T-helper 2 cell treated with Interferon-gamma antibody and Interleukin-4, amounts not matched to agents 100 ng/mL and 5 ng/mL, for 36 hours (primary cell): Measurements from ENCODE around the gene PCBP3. TPM values are rescaled to one million over a fixed set of nuclear protein-coding genes. Genes with fewer than 3 reads are reported as not detected.
"Not testable (repeated sequence)": the region's sequence is repeated elsewhere in the genome, so short reads cannot be mapped to it uniquely, and the experiment has no call there.

ENCODE experiments used
- intact Hi-C: fragments of 100-400 bp; cut with micrococcal nuclease; formaldehyde crosslinking; loops from one replicate; pipeline ENCODE4 v1.15.1; 2023
- total RNA-seq: library from RNA; stranded (reverse); gene quantifications from 2 replicates; pipeline ENCODE4 v1.2.3, GENCODE V29; 2022

The PCBP3 gene
- total RNA-seq, 1 donor from 2014 or later: 5.1 TPM

DNA sequence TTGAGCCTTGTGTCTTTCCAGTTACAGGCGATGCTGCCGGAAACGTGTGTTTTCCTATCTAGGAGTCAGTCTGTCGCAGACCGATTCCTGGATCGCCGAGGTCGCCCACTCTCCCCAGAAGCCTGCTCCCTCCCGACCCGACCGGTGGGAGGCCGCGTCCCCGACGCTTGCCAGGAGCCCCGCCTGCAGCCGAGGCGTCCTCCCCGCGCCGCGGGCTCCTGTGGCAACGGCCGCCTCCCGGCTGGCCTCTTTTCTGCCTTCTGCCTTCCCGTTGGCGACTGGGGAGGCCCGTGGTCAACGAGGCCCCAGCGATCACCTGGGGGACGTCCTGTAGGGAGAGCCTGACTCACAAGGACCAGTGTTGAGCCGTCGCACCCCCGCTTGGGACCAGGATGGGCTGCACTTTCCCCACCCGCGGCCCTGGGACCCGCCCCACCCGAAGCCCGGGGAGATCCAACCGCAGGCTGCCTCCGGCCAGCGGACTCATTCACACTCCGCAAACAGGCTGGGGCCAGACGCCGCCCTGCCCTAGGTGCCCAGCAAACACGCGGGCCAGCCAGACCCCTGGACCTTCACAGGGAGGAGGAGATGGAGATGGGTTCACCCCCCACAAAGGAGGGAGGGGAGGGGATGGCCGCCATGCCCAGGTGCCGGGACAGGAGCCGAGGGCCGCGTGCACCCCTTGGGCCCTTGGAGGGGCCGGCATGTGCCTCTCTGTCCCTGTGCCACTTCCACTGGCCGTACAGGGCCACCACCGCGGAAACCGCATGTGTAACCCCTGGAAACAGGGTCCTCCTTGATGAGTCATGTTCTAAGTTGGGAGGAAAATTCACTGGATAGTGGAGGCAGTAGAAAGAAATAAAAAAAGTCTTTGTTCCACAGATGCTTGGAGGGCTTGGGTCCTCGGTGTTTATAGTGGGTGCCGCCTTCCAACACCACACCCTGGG is 330.8 kb downstream of the PCBP3 start:
- intact Hi-C loops: no loop called here

DNA sequence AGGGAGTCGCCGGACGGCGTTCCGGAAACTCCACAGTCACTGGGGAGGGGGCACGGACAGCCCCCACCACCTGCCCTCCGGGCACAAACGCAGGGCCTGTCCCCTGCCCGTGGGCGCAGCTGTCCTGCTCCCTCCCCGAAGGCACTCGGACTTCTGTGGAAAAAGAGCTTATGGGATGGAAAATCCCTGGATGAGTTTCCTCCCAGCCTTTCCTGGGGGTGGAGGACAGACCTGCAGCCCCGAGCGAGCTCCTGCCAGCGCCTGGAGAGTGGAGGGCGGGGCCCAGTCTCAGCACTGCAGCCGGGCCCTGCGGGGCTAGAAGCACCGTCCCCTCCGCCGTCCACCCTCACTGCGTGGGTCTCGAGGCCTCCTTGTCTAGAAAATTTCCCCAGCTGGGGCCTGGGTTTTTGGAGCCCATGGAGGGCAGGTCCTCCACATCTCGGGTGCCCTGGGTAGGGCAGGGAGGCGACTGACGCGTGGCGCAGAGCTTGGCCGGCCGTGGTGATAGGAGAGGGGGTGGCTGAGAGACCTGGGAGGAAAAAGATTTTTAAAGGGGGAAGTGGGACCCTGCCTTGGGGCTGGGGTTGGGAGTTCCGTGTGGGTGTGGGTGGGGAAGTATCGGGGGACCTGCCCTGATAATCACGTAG is 331.6 kb downstream of the PCBP3 start:
- intact Hi-C loops: no loop called here

DNA sequence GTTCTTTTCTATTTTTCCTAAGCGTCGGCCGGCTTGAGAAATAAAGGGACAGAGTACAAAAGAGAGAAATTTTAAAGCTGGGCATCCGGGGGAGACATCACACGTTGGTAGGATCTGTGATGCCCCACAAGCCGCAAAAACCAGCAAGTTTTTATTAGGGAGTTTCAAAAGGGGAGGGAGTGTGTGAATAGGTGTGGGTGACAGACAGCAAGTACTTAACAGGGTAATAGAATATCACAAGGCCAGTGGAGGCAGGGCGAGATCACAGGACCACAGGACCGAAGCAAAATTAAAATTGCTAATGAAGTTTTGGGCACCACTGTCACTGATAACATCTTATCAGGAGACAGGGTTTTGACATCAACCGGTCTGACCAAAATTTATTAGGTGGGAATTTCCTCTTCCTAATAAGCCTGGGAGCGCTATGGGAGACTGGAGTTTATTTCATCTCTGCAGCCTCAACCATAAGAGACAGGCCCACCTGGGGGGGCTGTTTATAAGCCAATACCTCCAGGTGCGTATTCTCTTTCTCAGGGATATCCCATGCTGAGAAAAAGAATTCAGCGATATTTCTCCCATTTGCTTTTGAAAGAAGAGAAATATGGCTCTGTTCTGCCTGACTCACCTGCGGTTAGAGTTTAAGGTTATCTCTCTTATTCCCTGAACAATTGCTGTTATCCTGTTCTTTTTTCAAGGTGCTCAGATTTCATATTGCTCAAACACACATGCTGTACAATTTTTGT is 332.3 kb downstream of the PCBP3 start:
- intact Hi-C loops: not testable (repeated sequence)

DNA sequence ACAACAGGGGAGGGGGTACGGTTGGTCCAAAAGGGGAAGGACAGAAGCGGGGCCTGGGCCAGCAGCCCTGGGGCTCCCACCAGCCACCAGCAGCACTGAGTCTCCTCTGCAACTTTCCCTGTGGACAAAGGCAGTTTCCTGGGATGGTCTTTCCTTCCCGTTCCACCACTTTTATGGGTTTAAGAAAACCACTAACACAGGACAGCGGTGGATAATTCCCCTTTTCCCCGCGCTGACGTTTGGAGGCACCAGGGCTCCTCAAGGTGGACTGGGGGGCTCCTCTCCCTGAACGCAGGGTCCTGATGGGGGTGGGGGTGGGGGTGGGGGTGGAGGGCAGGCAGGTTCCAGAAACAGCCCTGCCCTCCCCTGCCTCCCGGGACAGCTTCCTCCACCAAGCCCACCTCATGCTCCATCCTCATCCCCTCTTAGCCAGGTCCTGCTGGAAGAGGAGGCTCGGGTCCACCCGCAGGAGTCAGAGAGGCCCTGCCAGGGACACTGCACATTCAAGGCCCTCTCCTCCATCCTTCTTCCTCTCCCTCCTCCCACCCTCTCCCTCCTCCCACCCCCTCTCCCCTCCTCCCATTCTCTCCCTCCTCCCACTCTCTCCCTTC is 333.3 kb downstream of the PCBP3 start:
- intact Hi-C loops: no loop called here

DNA sequence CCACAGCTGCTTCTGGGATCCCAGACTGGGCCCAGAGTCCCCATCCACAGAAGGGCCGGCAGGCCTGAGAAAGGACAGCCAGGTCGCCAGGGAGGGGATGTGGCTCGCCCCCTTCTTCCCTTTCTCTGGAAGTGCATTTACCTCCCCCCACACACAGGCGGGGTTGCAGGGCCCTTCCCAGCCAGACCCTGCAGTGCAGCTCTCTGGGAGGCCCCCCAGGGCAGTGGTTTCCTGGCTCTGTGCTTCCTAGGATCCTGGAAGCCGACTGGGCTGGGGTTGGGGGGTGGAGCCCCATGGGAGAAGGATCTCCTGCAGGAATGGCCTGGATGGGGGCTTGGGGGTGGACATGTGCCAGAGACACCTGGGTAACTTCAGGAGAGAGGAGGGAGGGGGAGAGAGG is 333.9 kb downstream of the PCBP3 start:
- intact Hi-C loops: no loop called here

DNA sequence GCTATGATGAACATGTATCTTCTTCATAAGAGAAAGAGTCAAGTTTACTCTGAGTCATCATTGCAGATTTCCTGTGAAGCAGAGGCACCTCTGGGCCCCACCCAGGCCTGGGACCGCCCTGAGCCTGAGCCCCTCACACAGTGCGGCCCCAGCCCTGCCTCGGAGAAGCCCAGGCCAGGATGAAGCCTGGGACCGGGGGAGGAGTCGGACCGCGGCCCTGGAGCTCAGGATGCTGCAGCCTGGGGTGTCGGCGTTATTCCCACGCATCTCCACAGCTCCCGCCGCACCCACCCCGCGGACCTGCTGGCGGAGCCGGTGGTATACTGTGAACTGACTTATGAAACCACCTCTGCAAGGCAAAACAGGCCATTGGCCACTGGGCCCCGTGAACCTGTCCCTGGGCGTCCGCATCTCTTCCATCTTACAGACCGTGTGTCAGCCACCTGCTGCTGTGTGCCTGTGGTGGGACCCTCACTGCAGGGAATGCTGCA is 335.7 kb downstream of the PCBP3 start:
- intact Hi-C loops: no loop called here

DNA sequence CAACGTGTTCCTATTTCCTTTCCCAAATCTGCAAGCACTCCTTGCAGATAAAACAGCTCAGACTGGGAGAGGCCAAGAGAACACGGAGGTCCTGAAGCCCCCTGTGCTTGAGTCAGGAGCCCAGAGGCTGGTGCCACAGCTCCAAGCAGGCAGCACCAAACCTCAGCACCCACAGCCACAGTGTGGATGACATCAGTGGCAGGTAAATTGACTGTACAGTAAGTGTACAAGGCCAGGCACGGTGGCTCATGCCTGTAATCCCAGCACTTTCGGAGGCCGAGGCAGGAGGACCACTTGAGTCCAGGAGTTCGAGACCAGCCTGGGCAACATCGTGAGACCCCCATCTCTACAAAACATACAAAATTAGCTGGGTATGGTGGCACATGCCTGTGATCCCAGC is 336.1 kb downstream of the PCBP3 start:
- intact Hi-C loops: loop anchor here (5.0 kb wide), 1 partner anchor 337 kb away; the partner anchor contains the start of gene PCBP3

DNA sequence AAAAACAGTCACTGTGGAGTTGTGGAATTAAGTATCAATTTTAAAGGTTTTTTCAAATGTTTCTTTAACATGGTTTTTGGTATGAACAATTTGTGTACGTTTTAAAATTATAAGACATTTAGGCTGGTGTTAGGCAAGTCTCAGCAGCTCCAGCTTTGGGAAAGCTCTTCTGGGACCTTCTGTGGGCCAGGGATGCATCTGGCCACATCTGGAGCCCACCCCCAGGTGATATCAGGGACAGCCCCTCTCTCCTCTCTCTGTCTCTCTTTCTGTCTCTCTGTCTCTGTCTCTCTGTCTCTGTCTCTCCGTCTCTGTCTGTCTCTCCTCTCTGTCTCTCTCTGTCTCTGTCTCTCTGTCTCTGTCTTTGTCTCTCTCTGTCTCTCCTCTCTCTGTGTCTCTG is 336.7 kb downstream of the PCBP3 start:
- intact Hi-C loops: loop anchor here (5.0 kb wide), 1 partner anchor 338 kb away; the partner anchor contains the start of gene PCBP3

DNA sequence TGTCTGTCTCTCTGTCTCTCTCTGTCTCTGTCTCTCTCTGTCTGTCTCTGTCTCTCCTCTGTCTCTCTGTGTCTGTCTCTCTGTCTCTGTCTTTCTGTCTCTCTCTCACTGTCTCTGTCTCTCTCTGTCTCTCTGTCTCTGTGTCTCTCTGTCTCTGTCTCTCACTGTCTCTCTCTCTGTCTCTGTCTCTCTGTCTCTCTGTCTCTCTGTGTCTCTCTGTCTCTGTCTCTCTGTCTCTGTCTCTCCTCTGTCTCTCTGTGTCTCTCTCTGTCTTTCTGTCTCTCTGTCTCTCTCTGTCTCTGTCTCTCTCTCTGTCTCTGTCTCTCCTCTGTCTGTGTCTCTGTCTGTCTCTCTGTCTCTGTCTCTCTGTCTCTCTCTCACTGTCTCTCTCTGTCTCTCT is 337.2 kb downstream of the PCBP3 start:
- intact Hi-C loops: loop anchor here (5.0 kb wide), 1 partner anchor 338 kb away; the partner anchor contains the start of gene PCBP3

DNA sequence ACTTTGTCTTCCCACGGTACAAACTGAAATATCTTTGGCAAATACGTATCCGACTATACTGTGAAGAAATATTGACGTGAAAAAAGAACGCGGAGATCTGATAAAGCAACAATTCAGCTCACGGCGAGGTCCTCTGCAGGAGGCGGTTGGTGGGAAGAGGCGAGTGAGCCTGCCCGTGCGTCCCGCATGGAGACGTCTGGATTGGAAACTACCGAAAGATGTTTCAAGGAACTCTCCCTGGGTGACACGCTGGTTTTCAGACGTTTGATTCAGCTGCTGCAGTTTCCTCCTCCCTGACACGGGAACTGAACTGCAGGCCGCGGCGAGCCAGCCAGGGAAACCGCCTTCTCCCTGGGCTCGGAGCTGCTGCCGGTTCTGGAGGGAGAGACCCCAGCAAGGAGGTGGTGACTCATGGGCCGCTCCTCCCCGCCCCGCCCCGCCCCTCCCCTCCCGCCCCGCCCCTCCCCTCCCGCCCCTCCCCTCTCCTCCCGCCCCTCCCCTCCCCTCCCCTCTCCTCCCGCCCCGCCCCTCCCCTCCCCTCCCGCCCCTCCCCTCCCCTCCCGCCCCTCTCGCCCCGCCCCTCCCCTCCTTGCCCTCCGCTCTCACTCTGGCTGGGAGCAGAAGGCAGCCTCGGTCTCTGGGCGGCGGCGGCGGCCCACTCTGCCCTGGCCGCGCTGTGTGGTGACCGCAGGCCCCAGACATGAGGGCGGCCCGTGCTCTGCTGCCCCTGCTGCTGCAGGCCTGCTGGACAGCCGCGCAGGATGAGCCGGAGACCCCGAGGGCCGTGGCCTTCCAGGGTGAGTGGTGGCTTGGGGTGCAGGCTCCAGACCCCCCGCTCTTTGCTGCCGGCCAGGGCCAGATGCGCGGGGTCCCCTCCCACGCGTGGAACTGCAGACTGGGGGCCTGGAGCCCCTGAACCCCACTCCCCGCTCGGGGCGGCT is 337.9 kb downstream of the PCBP3 start, which contains the start of gene COL6A1:
COL6A1 (plus strand) TSS at position 620 of the 941 bp plus-strand sequence; CDS start at position 701, 81 bp downstream.
- intact Hi-C loops: loop anchor here (5.0 kb wide), 1 partner anchor 339 kb away; the partner anchor contains the start of gene PCBP3

DNA sequence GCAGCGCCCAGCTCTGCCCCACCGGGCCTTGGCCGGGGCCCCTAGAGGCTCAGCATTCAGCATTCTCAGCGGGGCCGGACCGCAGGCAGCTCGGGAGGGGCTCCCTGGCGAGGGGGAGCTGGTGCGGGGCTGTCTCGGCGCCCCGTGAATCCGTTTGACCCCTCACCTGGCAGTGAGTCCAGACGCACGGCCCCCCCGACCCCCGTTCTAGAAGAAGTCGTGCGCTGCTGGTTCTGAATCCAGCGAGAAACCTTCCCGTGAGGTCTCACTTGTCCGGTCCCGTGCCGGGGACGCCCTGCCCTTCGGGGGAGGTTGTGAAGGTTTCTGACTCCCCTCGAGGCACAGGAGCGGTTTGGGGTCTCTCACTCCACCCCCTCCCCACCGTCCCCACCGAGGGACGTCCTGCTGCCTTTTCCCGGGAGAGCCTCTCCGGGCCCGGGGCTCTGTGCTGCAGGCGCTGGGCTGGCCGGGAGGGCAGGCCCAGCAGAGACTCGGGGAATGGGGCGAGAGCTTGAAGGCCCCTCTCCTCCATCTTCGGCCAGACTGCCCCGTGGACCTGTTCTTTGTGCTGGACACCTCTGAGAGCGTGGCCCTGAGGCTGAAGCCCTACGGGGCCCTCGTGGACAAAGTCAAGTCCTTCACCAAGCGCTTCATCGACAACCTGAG is 338.7 kb downstream of the PCBP3 start:
- intact Hi-C loops: loop anchor here (5.0 kb wide), 1 partner anchor 340 kb away; the partner anchor contains the start of gene PCBP3

DNA sequence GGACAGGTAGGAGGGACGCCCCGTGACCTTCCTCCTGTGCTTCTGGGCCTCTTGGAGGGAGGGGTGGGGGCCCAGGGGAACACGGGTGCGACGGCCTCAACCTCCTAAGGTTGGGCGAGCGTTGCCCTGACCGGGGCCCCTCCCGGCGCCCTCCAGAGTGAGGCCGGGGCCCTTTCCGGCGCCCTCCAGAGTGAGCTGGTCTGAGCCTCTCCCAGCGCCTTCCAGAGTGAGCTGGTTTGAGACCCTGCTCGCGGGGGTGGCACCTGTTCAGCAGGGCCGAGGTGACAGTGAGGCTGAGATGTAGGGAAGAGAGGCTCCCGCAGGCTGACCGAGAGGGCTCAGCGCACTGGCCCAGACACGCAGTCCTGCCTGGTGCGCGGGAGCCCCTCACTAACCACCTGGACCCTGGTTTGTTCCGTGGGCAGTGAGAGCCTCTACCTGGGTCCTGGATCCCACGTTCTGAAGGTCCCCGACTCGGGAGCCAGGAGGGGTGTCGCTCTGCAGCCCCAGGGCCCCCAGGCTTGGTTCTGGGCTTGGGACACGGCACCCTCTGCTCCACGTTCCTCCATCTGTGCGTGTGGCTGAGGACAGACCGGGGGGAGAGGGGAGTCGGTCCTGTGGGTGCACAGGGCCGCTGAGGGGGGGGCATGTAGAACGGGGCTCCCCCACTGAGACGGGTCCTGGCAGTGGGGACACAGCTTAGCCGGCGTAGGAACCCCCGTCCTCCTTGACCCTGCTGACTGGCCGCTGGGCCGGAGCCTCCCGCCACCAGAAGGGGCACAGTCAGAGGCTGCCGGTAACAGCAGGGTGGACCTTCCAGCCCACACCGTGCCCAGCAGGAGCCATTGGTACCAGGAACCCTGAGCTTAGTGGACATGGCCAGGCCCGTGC is 339.5 kb downstream of the PCBP3 start:
- intact Hi-C loops: loop anchor here (5.0 kb wide), 1 partner anchor 341 kb away; the partner anchor contains the start of gene PCBP3

DNA sequence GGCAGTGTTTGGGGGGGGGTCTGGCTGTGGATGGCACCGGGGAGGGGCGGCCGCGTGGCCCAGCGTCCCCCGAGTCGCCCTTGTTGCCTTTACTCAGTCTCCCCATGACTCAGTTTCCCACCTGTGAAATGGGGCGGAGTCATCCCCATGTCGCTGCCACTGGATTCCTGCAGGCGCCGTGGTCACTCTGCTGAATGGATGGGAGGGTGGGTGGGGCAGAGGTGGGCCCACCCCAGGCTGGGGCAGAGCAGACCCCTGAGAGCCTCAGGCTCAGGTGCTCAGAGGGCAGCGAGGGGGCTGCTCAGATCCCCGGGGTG is 340.1 kb downstream of the PCBP3 start:
- intact Hi-C loops: loop anchor here (5.0 kb wide), 1 partner anchor 341 kb away; the partner anchor contains the start of gene PCBP3

DNA sequence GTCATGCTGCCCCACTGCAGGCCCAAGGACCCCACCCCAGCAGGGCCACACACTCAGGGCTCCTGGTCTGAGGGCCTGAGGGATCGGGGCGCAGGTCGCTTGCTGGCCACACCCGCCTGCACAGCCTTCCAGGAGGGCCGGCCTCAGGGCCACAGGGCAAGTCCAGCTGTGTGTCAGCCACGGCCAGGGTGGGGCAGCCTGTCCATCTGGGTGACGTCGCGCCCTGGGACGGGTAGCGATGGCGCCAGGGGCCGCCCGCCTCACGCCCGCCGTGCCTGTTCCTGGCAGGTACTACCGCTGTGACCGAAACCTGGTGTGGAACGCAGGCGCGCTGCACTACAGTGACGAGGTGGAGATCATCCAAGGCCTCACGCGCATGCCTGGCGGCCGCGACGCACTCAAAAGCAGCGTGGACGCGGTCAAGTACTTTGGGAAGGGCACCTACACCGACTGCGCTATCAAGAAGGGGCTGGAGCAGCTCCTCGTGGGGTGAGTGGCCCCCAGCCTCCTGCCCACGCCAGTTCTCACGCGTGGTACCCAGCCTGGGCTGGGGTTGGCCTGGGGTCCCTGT is 340.5 kb downstream of the PCBP3 start:
- intact Hi-C loops: loop anchor here (5.0 kb wide), 1 partner anchor 342 kb away; the partner anchor contains the start of gene PCBP3

DNA sequence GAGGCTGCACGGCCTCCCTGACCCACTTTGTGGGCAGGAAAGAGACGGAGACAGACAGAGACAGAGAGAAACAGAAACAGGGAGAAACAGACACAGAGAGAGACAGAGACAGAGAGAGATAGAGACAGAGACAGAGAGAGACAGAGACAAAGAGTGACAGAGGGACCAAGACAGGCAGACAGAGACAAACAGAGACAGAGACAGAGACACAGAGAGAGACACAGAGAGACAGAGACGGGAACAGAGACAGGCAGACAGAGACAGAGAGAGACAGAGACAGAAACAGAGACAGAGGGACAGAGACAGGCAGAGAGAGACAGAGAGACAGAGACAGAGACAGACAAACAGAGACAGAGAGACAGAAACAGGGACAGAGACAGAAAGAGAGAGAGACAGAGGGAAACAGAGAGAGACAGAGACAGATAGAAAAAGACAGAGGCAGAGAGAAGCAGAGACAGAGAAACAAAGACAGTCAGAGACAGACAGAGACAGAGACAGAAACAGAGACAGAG is 341.1 kb downstream of the PCBP3 start:
- intact Hi-C loops: loop anchor here (5.0 kb wide), 1 partner anchor 342 kb away; the partner anchor contains the start of gene PCBP3

DNA sequence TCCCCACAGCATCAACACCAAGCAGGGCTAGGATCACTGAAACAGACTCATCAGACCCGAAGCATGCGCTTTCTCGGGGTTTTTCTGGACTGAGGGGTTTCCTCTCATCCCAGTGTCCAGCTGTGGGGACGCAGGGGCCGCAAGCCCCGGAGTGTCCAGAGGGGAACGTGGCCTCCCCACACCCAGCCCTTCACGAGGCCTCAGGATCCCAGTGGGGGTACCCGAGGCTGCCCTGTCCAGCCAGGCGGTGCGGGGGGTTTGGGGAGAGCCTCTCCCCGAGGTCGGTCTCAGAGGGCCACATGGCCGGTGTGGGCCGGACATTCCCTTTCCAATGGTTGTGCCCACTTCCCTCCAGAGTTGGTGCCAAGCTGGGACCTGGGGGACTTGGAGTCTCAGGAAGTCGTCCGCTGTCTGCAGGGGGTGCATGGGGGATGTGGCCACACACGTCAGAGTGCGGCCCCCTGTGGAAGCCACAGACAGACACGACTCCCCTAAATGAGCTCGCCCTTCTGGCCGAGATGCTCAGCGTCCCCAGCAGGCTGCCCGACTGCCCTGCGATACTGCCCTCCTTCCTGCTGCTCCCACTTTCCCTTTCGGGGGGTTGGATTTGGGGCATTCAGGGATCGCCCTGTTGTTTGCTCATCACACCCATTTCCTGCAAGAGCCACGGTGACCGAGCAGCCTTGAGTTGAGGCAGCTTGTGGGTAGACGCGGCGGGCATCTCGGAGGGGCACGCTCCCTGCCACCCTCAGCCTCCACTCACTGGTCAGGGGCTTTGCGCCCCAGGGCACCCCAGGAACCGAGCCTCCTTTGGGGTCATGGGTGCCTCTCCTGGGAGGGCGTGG is 342.2 kb downstream of the PCBP3 start:
- intact Hi-C loops: no loop called here
